SU-DHL-6 (cell line): ENCODE data around the gene KLHL8.

Experiments
- H2AFZ ChIP-seq: fragments of 200-600 bp; sonication (generic); 2 replicates; pipeline ENCODE4 v1.6.1; 2014; ENCODE audit warnings: low read depth, mild to moderate bottlenecking, moderate library complexity, mixed read lengths, antibody characterized with exemption, low read length; ENCODE audit not compliant: severe bottlenecking
- H3F3A ChIP-seq: fragments of 200-600 bp; shearing (Covaris generic); 2 replicates; pipeline ENCODE4 v1.6.0; 2016; ENCODE audit warnings: antibody characterized with exemption, mild to moderate bottlenecking; ENCODE audit not compliant: insufficient read depth
- H3K27ac ChIP-seq: fragments of 200-600 bp; sonication (generic); 2 replicates; pipeline ENCODE4 v1.5.1; 2016; ENCODE audit warnings: low read depth, mild to moderate bottlenecking, low read length, moderate library complexity, mixed read lengths
- H3K27me3 ChIP-seq: fragments of 200-600 bp; sonication (generic), shearing (Covaris generic); 2 replicates; pipeline ENCODE4 v1.6.0; 2014; ENCODE audit warnings: mild to moderate bottlenecking, low read length
- H3K36me3 ChIP-seq: fragments of 200-600 bp; sonication (generic); 2 replicates; pipeline ENCODE4 v1.6.1; 2014; ENCODE audit warnings: mild to moderate bottlenecking, low read length, mixed read lengths
- H3K4me2 ChIP-seq: fragments of 300-600, 200-600 bp; shearing (Covaris generic), sonication (generic); 2 replicates; pipeline ENCODE4 v1.6.0; 2014; ENCODE audit warnings: low read length, low read depth, mild to moderate bottlenecking; ENCODE audit not compliant: poor library complexity, severe bottlenecking
- H3K4me3 ChIP-seq: fragments of 200-600 bp; sonication (generic); 2 replicates; pipeline ENCODE4 v1.5.1; 2014; ENCODE audit warnings: antibody characterized with exemption, low read length, mild to moderate bottlenecking, mixed read lengths; ENCODE audit not compliant: insufficient read depth, poor library complexity, severe bottlenecking
- H3K79me2 ChIP-seq: fragments of 200-600 bp; sonication (generic); 2 replicates; pipeline ENCODE4 v1.6.1; 2014; ENCODE audit warnings: mild to moderate bottlenecking, low read length, moderate library complexity; ENCODE audit not compliant: insufficient read depth
- H3K9ac ChIP-seq: fragments of 200-600 bp; sonication (generic); 2 replicates; pipeline ENCODE4 v1.7.0; 2014; ENCODE audit warnings: mild to moderate bottlenecking, low read length
- H3K9me2 ChIP-seq: fragments of 200-600 bp; sonication (generic); replicated peaks from 2 replicates; pipeline ENCODE4 v1.6.1; 2014; ENCODE audit warnings: low read length; ENCODE audit not compliant: insufficient read depth
- H3K9me3 ChIP-seq: fragments of 200-600 bp; sonication (generic); 2 replicates; pipeline ENCODE4 v1.6.1; 2014; ENCODE audit warnings: low read length, mixed read lengths; ENCODE audit not compliant: insufficient read depth
- H4K20me1 ChIP-seq: fragments of 200-600 bp; sonication (generic); 2 replicates; pipeline ENCODE4 v1.6.1; 2014; ENCODE audit warnings: low read depth, mild to moderate bottlenecking, antibody characterized with exemption, low read length, moderate library complexity, mixed read lengths
- CTCF ChIP-seq: fragments of 200-600 bp; sonication (generic); IDR thresholded peaks from one replicate; pipeline ENCODE4 v1.5.1; 2017; ENCODE audit warnings: antibody characterized with exemption, mild to moderate bottlenecking, low read length, moderate library complexity; ENCODE audit not compliant: insufficient read depth, poor library complexity, severe bottlenecking
- EZH2phosphoT487 ChIP-seq: fragments of 200-600 bp; sonication (generic), shearing (Covaris generic); conservative IDR thresholded peaks from 2 replicates; pipeline ENCODE4 v1.6.1; 2018; ENCODE audit warnings: mild to moderate bottlenecking, antibody characterized with exemption, low read length, moderate library complexity, mixed read lengths

The KLHL8 gene

DNA sequence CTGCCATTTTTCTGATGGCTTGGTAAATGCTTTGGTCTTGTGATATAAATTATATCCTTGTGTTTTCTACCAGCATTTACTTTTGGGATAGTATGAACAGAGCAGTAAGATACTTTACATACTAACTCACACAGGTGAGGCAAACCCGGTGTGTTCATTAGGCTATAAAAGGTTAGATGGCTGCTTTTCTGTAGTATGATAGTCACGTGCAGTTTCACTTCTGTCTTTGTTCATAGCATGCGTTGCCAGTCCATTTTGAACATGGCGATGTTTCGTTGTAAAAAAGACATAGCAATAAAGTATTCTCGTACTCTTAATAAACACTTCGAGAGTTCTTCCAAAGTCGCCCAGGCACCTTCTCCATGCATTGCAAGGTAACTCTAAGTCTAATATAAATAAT, 88.4 kb downstream of the KLHL8 start:
- TF ChIP-seq EZH2phosphoT487 (no peak), CTCF (no peak)
- Histone ChIP-seq H3F3A (no peaks in the 10 kb centered on the region), H4K20me1 (no peaks in the 10 kb centered on the region), H3K9me3 (no peaks in the 10 kb centered on the region), H3K9me2 (no peaks in the 10 kb centered on the region), H3K27me3 (no peaks in the 10 kb centered on the region), H3K4me3 (no peak overlapping the region), H3K79me2 (no peaks in the 10 kb centered on the region), H3K4me2 (no peak overlapping the region), H3K27ac (no peak overlapping the region), H2AFZ (no peak overlapping the region), H3K9ac (no peak overlapping the region), H3K36me3 (no peaks in the 10 kb centered on the region)

DNA sequence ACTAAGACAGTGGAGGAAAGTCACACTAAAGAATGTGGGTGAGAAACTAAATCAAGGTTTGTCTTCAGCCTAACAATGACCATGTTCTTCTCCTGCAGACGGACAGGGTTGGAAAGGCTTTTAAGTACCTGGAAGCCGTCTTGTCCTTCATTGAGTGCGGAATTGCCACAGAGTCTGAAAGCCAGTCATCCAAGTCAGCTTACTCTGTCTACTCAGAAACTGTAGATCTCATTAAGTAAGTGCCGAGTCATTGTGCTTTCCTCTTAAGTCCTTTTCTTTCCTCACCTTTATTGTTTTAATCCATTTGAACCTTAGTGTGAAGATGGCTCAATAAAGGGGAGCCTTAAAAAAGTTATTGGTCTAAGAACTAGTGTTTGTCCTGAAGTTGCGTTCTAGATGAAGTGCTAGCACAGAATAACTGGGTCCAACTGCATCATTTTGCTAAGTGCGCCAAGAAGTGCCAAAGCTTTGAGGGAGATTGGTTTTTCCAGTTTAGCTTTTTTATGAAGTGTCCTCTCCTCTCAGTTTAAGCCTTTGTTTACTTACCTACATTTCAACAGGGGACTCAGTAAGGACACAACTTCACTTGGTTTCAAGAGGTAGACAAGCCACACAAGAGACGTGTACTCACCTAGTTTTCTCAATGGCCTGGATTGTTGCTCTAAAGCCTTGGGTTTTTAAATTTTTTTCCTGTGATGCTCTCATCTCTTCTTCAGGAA, 89.3 kb downstream of the KLHL8 start:
- Histone ChIP-seq H3K79me2 (no peaks in the 10 kb centered on the region), H4K20me1 (no peaks in the 10 kb centered on the region), H3F3A (no peaks in the 10 kb centered on the region), H3K9me3 (no peaks in the 10 kb centered on the region), H3K4me3 (no peak overlapping the region), H2AFZ (no peak overlapping the region), H3K36me3 (no peaks in the 10 kb centered on the region), H3K9me2 (no peaks in the 10 kb centered on the region), H3K4me2 (no peak overlapping the region), H3K27me3 (no peaks in the 10 kb centered on the region), H3K9ac (no peak overlapping the region), H3K27ac (no peak overlapping the region)
- TF ChIP-seq EZH2phosphoT487 (no peak), CTCF (no peak)

DNA sequence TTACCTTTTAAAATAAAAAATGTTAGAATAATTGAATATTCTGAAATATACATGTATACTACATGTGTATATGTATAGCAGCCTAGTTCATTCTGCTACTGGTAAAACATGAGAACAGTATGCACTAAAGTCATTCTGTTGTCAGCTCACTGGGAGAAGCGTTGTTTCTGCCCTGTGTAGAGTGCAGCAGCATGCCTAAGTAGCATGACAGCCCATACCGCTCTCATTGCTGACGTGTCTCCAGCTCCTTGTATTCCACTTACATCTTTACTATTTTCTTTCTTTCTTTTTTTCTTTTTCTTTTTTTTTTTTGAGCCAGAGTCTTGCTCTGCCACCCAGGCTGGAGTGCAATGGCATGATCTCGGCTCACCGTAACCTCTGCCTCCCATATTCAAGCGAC, 90.7 kb downstream of the KLHL8 start:
- Histone ChIP-seq H3K79me2 (no peaks in the 10 kb centered on the region), H3K27ac (no peak overlapping the region), H3K9ac (no peak overlapping the region), H3K36me3 (no peaks in the 10 kb centered on the region), H3F3A (no peaks in the 10 kb centered on the region), H3K9me3 (no peaks in the 10 kb centered on the region), H3K27me3 (no peaks in the 10 kb centered on the region), H2AFZ (no peak overlapping the region), H4K20me1 (no peaks in the 10 kb centered on the region), H3K9me2 (no peaks in the 10 kb centered on the region), H3K4me2 (no peak overlapping the region), H3K4me3 (no peak overlapping the region)
- TF ChIP-seq CTCF (no peak), EZH2phosphoT487 (no peak)
